Trophoblast cell (in vitro differentiated cells and primary cell): ENCODE measurements around the gene C11orf16.

ENCODE experiments used
- DNase-seq, 2 donors: peaks; one replicate each; pipeline ENCODE4 v3.0.0-alpha.2; 2016
- H2AFZ ChIP-seq: 2 replicates; pipeline ENCODE4 v1.6.1; 2013; ENCODE audit warnings: low read length, moderate library complexity, mild to moderate bottlenecking; ENCODE audit not compliant: insufficient read depth, poor library complexity
- H2AK5ac ChIP-seq: 2 replicates; pipeline ENCODE4 v1.6.1; 2013; ENCODE audit warnings: mild to moderate bottlenecking, low read length
- H2BK120ac ChIP-seq: 2 replicates; pipeline ENCODE4 v1.6.1; 2013; ENCODE audit warnings: low read length, mild to moderate bottlenecking, moderate library complexity; ENCODE audit not compliant: insufficient read depth, poor library complexity
- H2BK12ac ChIP-seq: 2 replicates; pipeline ENCODE4 v1.6.1; 2013; ENCODE audit warnings: mild to moderate bottlenecking, low read length, moderate library complexity
- H2BK5ac ChIP-seq: 2 replicates; pipeline ENCODE4 v1.6.1; 2013; ENCODE audit warnings: low read length, low read depth, moderate library complexity, mild to moderate bottlenecking; ENCODE audit not compliant: poor library complexity
- H3K14ac ChIP-seq: 2 replicates; pipeline ENCODE4 v1.6.1; 2013; ENCODE audit warnings: mild to moderate bottlenecking, low read length
- H3K18ac ChIP-seq: 2 replicates; pipeline ENCODE4 v1.6.1; 2013; ENCODE audit warnings: mild to moderate bottlenecking, low read length
- H3K23ac ChIP-seq: 2 replicates; pipeline ENCODE4 v1.6.1; 2013; ENCODE audit warnings: low read length
- H3K27ac ChIP-seq: 2 replicates; pipeline ENCODE4 v1.5.1; 2013; ENCODE audit warnings: low read depth, mild to moderate bottlenecking, inconsistent platforms, low read length, moderate library complexity
- H3K27me3 ChIP-seq: 2 replicates; pipeline ENCODE4 v1.6.1; 2013; ENCODE audit warnings: inconsistent platforms, mild to moderate bottlenecking, low read length, moderate library complexity; ENCODE audit not compliant: insufficient read depth
- H3K36me3 ChIP-seq, 2 experiments: 1 replicate in 1 of 2; 2 replicates in 1 of 2; pipeline ENCODE4 v1.6.1; 2013; ENCODE audit warnings: low read length in 2 of 2, mild to moderate bottlenecking in 2 of 2, moderate library complexity in 1 of 2; ENCODE audit not compliant: insufficient read depth in 2 of 2, control insufficient read depth in 1 of 2
- H3K4ac ChIP-seq: 2 replicates; pipeline ENCODE4 v1.6.1; 2013; ENCODE audit warnings: low read depth, mild to moderate bottlenecking, low read length, moderate library complexity
- H3K4me1 ChIP-seq, 2 experiments: 1 replicate in 1 of 2; 2 replicates in 1 of 2; pipeline ENCODE4 v1.6.1; 2013; ENCODE audit warnings: low read length in 2 of 2, mild to moderate bottlenecking in 2 of 2, moderate library complexity in 1 of 2; ENCODE audit not compliant: insufficient read depth in 2 of 2, control insufficient read depth in 1 of 2
- H3K4me2 ChIP-seq: 2 replicates; pipeline ENCODE4 v1.6.1; 2013; ENCODE audit warnings: inconsistent platforms, mild to moderate bottlenecking, low read length, moderate library complexity
- H3K4me3 ChIP-seq: 2 replicates; pipeline ENCODE4 v1.5.1; 2013; ENCODE audit warnings: mild to moderate bottlenecking, low read depth, low read length, inconsistent platforms
- H3K79me1 ChIP-seq: one replicate; pipeline ENCODE4 v1.6.1; 2013; ENCODE audit warnings: low read length
- H3K79me2 ChIP-seq: 2 replicates; pipeline ENCODE4 v1.6.1; 2013; ENCODE audit warnings: low read length, mild to moderate bottlenecking; ENCODE audit not compliant: control insufficient read depth, insufficient read depth, poor library complexity
- H3K9ac ChIP-seq: 2 replicates; pipeline ENCODE4 v1.6.1; 2013; ENCODE audit warnings: mild to moderate bottlenecking, low read length
- H3K9me3 ChIP-seq: 2 replicates; pipeline ENCODE4 v1.6.1; 2013; ENCODE audit warnings: low read depth, mild to moderate bottlenecking, control low read depth, inconsistent platforms, low read length; ENCODE audit not compliant: insufficient read depth
- H4K12ac ChIP-seq: 2 replicates; pipeline ENCODE4 v1.6.1; 2013; ENCODE audit warnings: low read depth, mild to moderate bottlenecking, low read length, moderate library complexity
- H4K8ac ChIP-seq: 2 replicates; pipeline ENCODE4 v1.6.1; 2013; ENCODE audit warnings: low read depth, mild to moderate bottlenecking, low read length, moderate library complexity
- H4K91ac ChIP-seq: one replicate; pipeline ENCODE4 v1.6.1; 2013; ENCODE audit warnings: low read depth, mild to moderate bottlenecking, low read length, moderate library complexity
- WGBS: extraction: QIAGEN DNeasy Blood & Tissue Kit; methylation state at CpG from one replicate; pipeline ENCODE4 v1.1.7; 2013; ENCODE audit warnings: missing lambda C conversion rate; ENCODE audit not compliant: insufficient read length, insufficient coverage; ENCODE audit errors: extremely low coverage; 5-methylcytosine and 5-hydroxymethylcytosine counted together

C11orf16 gene

GRCh38 chr11:8963569-8964323, 31.0 kb upstream of the C11orf16 start:
- H4K12ac ChIP-seq, result peak overlapping the region; percentile 93
- H3K4ac ChIP-seq, result peak overlapping the region; percentile 94
- H3K27ac ChIP-seq, result peak overlapping the region; percentile 74
- H3K23ac ChIP-seq, result peak overlapping the region; percentile 52
- WGBS, result no CpG with 5 or more reads among the region's 39 CpGs
- peak overlapping the region; percentile 92 for H4K8ac ChIP-seq
- peak overlapping the region; percentile 69 for H2AFZ ChIP-seq
- H3K9ac ChIP-seq, result peak overlapping the region; percentile 92
- H3K4me1 ChIP-seq, result peaks cover 6 to 9% of the 10 kb centered on the region in 2 experiments
- H2BK120ac ChIP-seq, result peak overlapping the region; percentile 91
- no peaks in the 10 kb centered on the region for H3K9me3 ChIP-seq
- H3K36me3 ChIP-seq, result no peaks in the 10 kb centered on the region
- peak overlapping the region; percentile 90 for H3K18ac ChIP-seq
- peak overlapping the region; percentile 72 for H3K14ac ChIP-seq
- H3K4me3 ChIP-seq, result peak overlapping the region; percentile 91
- peak; percentile 82 for DNase-seq
- peaks cover 12% of the 10 kb centered on the region for H3K79me1 ChIP-seq
- peak overlapping the region; percentile 30 for H2AK5ac ChIP-seq
- peaks cover 9% of the 10 kb centered on the region for H3K79me2 ChIP-seq
- H3K4me2 ChIP-seq, result peak overlapping the region; percentile 73
- H2BK5ac ChIP-seq, result peak overlapping the region; percentile 81
- H3K27me3 ChIP-seq, result no peaks in the 10 kb centered on the region
- peak overlapping the region; percentile 92 for H4K91ac ChIP-seq
- H2BK12ac ChIP-seq, result peak overlapping the region; percentile 46

GRCh38 chr11:8962841-8963240, 30.1 kb upstream of the C11orf16 start:
- Histone ChIP-seq H2AFZ (no peak overlapping the region), H3K9me3 (no peaks in the 10 kb centered on the region), H3K36me3 (no peaks in the 10 kb centered on the region), H2BK120ac (no peak overlapping the region), H4K91ac (no peak overlapping the region), H3K23ac (no peak overlapping the region), H4K12ac (no peak overlapping the region), H3K9ac (no peak overlapping the region), H3K4me2 (no peak overlapping the region), H3K27ac (no peak overlapping the region), H3K4me3 (no peak overlapping the region), H3K79me1 (peaks cover 12% of the 10 kb centered on the region), H2BK5ac (no peak overlapping the region), H2AK5ac (no peak overlapping the region), H3K18ac (no peak overlapping the region), H2BK12ac (no peak overlapping the region), H3K27me3 (no peaks in the 10 kb centered on the region), H4K8ac (no peak overlapping the region), H3K4ac (no peak overlapping the region), H3K14ac (no peak overlapping the region), H3K79me2 (peaks cover 9% of the 10 kb centered on the region), H3K4me1 (peaks cover 6 to 9% of the 10 kb centered on the region in 2 experiments)
- DNase-seq, result no peak
- WGBS, result no CpG with 5 or more reads among the region's 2 CpGs

- Histone ChIP-seq H3K9ac (no peak overlapping the region), H3K4ac (no peak overlapping the region), H2BK5ac (no peak overlapping the region), H2BK12ac (no peak overlapping the region), H3K4me3 (no peak overlapping the region), H3K79me2 (peaks cover 9% of the 10 kb centered on the region), H3K14ac (no peak overlapping the region), H3K4me1 (peaks cover 6 to 9% of the 10 kb centered on the region in 2 experiments), H3K27me3 (no peaks in the 10 kb centered on the region), H3K36me3 (no peaks in the 10 kb centered on the region), H2AK5ac (no peak overlapping the region), H2AFZ (no peak overlapping the region), H3K79me1 (peaks cover 12% of the 10 kb centered on the region), H4K12ac (no peak overlapping the region), H3K4me2 (no peak overlapping the region), H2BK120ac (no peak overlapping the region), H3K27ac (no peak overlapping the region), H3K9me3 (no peaks in the 10 kb centered on the region), H3K18ac (no peak overlapping the region), H4K8ac (no peak overlapping the region), H3K23ac (no peak overlapping the region), H4K91ac (no peak overlapping the region)
- no peak for DNase-seq
- WGBS, result no CpG with 5 or more reads among the region's 2 CpGs
Measured at GRCh38 chr11:8961401-8961800, 28.7 kb upstream of the C11orf16 start.

- Histone ChIP-seq H3K79me2 (peaks cover 8% of the 10 kb centered on the region), H3K18ac (no peak overlapping the region), H2BK5ac (no peak overlapping the region), H2AK5ac (no peak overlapping the region), H3K4me3 (no peak overlapping the region), H3K9ac (no peak overlapping the region), H4K8ac (no peak overlapping the region), H3K4ac (no peak overlapping the region), H2AFZ (no peak overlapping the region), H3K9me3 (no peaks in the 10 kb centered on the region), H3K27ac (no peak overlapping the region), H4K91ac (no peak overlapping the region), H3K14ac (no peak overlapping the region), H2BK12ac (no peak overlapping the region), H3K4me1 (peaks cover 5 to 6% of the 10 kb centered on the region in 2 experiments), H3K4me2 (no peak overlapping the region), H3K79me1 (peaks cover 11% of the 10 kb centered on the region), H3K27me3 (no peaks in the 10 kb centered on the region), H3K23ac (no peak overlapping the region), H3K36me3 (peaks cover 2 to 4% of the 10 kb centered on the region in 2 experiments), H4K12ac (no peak overlapping the region), H2BK120ac (no peak overlapping the region)
- peak; percentile 47 to 86 for DNase-seq
- WGBS, result no CpG with 5 or more reads among the region's 2 CpGs
Measured at GRCh38 chr11:8959546-8960166, 26.9 kb upstream of the C11orf16 start.
